DMS 273 treated with DMSO at 0.1 percent for 48 hours (cell line): Measurements from ENCODE around the gene HIVEP3.
A peak's percentile ranks its signal among the peaks of the same experiment; 100 is the strongest.

ENCODE experiments used
- DNase-seq: peaks from one replicate; lab custom pipeline; 2025; lab: John Stamatoyannopoulos, UW

HIVEP3 gene

DNA sequence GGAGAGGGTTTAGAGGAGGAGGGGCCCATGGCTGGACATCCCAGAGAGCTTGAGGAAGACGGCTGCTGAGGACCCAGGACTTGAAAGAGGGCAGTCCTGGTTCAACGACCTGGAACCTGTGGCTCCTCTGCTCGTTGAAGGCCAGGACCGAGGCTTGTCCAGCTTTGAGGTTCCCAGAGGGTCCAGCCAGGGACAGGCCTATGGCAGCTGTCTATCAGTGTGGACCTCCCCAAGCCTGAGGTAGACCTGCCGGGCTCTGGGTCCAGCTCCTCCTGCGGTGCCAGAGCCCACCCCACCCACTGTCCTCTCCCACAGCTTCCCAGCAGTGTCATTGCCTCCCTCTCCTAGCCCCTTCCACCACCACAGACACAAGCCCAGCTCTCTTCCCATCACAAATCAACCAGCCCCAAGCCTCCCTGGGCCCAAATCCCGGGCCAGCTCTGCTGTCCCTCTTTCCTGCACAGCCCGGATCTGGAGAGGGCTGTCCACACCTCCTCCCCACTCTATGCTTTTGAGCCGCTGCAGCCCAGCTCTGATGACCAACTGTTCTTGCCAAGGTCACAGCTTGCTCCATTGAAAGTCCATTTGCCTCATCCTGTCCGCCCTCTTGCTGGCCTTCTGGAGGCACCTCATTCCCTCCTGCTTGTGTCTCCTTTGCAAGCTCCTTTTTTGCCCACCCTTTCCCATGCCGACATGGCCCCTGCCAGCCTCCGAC is 385.5 kb downstream of the HIVEP3 start:
- DNase-seq, result no peak

DNA sequence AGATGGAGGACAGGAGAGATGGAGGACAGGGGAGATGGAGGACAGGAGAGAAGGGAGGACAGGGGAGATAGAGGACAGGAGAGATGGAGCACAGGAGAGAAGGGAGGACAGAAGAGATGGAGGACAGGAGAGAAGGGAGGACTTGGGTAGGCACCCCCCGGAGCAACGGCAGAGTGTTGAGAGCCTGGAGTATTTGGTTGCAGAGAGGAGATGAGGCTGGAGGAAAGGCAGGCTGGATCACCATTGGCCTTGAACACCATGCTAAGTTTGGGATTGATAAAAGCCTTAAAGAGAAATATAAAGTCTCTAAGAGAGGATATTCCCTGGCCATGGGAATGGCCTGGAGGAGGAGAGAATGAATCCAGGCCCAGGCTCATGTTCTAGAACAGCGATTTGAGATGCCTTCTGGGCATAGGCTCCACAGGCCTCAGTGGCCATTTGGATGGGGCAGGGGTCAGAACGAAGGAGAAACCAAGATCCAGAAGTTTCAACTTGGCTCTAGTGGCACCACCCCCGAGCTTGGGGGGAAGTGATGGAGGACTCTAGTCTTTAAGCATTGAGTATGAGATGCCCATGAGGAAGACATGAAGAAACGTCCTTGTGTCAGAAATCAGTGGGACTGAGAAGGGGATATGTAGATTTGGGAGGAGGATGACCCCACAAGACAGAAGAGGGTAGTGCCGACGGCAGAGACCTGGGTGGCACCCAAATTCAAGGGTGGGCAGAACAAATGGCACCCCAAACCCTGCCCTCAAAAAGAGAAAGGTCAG is 386.3 kb downstream of the HIVEP3 start:
- no peak for DNase-seq

DNA sequence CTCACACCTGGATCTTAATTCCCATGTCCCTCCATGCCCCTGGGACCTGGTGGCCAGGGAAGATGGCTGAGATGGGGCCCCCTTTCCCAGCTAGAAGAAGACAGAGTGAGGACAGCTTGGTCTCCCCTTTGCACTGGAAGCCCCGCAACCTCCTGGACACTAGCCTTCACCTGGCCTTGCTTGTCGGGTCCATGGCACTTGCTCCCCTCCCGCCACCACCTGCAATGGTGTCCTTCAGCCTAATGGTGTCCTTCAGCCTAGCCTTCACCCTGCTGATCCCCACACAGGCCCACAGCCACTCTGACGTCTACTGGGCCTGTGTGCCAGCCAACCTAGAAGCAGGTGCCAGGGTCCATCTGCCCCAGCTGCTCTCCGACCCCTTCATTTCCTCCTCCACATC is 388.3 kb downstream of the HIVEP3 start:
- no peak for DNase-seq

DNA sequence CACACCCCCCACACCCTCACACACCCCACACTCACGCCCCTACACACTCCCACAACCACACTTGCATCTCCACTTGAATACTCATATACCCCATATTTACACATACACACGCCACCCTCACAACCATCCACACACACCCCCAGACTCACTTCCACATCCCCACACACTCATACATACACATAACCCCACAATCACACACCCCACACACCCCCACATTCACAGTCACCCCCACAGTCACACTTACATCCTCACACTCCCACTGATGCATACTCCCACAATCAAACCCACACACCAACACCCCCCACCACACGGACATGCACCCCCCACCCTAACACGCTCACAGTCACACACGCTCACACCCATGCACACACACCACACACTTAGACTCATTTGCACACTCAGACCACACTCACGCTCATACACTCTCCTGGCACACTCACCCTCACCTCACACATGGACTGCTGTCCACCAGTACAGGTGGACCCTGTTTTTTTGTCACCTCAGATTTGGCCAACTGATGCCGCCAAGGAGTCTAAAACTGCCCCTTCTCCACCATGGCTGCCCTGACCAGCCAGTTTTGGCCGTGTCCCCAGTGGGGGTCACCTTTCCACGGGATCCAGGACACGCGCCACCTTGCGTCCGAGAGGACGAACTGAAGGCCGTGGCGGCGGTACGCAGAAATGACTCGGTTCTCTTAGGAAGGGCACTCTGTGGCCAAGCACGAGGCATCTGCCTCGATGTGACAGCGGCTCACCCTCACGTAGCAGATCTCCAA is 388.9 kb downstream of the HIVEP3 start:
- no peak for DNase-seq

DNA sequence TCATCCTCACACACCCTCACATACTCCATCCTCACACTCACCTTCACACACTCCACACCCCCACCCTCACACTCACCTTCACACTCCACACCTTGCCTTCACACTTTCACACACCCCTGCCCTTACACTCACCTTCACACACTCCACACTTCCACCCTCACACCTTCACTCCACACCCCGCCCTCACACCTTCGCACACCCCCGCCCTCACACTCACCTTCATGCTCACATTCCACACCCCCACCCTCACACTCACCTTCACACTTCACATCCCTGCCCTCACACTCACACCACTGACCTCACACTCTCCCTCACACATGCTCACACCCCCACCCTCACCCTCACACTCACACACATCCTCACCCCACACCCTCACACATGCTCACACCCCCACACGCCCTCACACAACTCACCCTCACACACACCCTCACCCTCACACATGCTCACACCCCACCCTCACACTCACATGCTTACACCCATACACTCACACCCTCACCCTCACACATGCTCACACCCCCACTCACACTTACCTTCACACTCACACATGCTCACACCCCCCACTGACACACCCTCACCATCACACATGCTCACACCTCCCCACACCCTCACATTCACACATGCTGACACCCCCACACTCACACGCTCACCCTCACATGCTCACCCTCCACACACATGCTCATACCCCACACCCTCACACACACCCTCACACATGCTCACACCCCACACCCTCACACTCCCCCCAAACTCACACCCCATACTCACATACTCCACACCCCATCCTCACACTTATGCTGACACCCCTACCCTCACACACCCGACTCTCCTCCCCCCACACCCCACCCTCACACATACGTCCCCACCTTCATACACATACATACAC is 389.8 kb downstream of the HIVEP3 start:
- DNase-seq, result no peak

DNA sequence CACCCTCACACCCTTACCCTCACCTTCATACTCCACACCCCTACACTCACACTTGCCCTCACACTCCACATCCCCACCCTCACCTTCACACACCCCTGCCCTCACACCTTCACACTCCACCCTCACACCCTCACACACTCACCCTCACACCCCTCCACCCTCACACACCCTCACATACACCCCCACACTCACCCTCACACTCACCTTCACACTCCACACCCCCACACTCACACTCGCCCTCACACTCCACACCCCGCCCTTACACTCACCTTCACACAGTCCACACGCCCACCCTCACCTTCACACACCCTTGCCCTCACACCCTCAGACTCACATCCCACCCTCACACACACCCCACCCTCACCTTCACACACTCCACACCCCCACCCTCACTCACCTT is 390.6 kb downstream of the HIVEP3 start:
- DNase-seq, result no peak

DNA sequence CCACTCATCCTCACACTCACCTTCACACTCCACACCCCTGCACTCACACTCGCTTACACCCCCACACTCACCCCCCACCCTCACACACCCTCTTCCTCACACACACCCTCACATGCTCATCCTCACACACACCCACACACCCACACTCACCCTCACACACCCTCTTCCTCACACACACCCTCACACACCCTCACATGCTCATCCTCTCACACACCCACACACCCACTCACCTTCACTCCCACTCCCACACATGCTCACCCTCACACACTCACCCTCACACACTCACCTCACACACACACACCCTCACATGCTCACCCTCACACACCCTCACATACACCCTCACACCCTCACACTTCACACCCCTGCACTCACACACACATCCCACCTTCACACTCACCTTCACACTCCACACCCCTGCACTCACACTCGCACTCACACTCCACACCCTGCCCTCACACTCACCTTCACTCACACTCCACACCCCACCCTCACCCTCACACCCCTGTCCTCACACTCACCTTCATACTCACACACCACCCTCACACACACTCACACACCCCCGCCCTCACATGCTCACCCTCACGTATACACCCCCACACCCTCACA is 391.7 kb downstream of the HIVEP3 start:
- DNase-seq, result no peak

DNA sequence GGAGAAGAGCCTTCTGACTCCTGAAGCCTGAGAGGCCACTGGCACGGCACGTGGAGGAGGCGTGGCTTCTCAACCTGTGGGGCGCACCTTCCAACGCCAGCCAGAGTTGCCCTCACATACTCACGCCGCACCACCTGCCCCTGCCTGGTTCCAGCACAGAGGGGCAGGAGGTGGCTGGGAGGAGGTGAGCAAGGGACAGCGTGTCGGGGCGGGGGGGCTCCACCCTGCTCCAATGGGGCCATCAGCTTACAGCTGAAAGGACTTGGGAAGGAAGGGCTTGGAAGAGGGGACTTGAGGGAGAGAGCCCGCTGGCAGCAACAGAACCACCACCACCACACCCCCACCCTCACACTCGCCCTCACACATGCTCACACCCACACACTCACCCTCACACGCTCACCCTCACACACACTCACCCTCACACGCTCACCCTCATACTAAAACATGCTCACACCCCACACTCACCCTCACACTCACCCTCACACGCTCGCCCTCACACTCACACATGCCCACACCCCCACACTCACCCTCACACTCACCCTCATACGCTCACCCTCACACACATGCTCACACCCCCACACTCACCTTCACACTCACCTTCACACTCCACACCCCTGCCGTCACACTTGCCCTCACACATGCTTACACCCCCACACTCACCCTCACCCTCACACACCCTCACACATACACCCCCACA is 392.7 kb downstream of the HIVEP3 start:
- DNase-seq, result no peak

DNA sequence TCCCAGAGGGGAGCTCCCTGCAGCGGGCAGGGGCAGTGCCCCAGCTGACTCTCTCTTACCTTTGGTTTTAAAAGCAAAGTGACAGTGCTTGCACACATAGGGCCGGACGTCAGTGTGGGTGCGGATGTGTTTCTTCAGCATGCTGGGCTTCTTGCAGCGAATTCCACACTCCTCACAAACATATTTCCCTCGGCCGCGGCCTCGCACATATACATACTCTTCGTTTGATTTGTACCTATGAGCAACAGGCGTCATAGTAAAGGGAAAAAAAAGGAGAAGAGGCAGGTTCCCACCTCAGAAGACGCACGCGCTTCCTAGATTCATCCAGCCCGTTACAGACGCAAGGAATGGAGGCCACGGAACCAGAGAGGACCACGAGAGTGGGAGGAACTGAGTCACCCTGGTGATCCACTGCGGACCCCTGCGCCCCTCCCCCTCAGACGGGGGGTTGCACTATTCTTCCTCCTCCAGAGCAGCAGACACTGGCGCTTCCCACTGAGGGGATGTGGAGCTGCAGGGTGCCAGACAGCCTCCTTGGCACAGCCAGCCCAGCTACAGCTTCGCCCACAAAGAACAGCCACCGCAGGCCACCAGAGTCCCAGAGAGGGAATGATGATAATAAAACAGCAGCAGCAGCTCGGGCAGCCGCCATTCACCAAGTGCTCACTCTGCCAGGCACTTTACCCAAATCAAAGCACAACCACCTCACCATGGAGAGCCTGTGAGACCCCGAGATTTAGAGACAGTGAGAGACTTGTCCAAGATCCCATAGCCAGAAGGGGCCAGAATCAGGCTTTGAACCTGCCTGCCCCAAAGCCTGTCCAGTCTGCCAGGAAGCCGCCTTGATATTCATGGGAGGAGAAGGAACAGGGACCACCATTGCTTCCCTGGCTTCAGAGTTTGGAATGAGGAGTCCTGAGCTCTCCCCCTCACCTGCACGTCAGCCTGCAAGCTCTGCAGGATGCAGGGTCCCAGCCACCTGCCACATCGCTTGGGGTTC is 393.7 kb downstream of the HIVEP3 start:
- no peak for DNase-seq

DNA sequence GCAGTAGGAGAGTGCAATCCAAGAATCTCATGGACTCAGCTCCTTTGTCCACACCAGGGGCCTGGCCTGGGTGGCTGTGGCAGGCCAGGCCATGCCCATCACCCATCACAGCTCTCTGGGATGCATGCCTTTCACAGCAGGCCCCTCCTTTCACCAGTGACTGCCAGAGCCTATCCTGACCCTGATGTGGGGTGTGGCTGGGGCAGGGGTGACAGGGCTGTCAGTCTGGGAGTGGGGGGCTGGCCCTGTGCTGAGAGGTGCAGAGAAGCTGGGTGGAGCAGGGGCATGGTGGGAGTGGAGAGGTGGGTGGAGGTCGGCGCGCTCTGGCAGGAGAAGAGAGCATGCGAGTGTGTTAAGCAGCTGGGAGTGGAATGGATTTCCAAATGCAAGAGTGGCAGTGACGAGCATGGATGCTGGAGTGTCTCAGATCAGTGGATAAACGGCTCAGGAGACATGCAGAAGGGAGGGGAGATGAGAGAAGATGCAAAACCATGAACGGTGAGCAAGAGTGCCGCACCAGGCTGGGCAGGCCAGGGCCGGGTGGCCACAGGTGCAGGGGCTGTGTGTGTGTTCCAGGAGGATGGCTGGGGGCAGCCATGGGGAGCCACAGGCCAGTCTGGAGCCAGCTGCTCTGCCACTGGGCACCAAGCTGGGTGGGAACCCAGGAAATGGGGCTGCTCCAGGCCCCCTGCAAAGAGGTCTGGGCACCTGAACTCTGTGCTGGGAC is 394.6 kb downstream of the HIVEP3 start:
- DNase-seq, result no peak

DNA sequence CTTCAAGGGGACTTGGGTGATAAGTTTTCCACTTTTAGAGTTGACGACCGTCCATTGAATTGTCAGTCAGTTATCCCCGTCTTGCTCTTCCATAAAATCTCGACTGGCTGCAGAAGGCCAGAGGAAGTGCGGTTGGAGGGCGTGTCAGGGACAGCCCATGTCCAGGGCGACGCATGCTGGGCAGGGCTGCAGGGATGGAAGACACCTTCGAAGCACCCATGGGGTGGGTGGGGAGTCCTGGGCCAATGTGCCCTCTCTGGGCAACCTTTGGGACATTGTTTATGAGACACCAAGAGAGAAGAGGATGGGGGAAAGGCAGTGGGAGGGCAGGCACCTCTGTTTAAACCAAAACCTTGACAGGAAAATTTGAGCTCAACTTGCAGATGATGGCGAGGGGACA is 395.7 kb downstream of the HIVEP3 start:
- DNase-seq, result no peak

DNA sequence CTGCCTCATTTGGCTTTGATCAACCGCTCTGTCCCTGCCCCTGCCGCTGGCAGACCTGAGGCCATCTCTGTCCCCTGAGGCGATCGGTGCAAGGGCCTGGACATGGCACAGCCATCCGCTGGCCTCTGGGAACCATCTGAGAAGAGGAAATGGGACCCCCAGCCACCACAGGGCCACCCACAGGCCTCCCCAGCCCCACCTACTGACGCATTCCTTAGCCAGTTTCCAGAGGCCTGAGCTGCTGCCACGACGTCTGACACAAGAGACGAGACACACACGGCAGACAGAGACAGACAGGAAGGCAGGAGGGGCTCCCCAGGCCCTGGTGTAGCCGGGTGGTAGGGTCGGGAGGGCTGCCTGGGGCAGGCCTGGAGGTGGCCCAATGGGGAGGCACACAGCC is 397.0 kb downstream of the HIVEP3 start:
- no peak for DNase-seq

DNA sequence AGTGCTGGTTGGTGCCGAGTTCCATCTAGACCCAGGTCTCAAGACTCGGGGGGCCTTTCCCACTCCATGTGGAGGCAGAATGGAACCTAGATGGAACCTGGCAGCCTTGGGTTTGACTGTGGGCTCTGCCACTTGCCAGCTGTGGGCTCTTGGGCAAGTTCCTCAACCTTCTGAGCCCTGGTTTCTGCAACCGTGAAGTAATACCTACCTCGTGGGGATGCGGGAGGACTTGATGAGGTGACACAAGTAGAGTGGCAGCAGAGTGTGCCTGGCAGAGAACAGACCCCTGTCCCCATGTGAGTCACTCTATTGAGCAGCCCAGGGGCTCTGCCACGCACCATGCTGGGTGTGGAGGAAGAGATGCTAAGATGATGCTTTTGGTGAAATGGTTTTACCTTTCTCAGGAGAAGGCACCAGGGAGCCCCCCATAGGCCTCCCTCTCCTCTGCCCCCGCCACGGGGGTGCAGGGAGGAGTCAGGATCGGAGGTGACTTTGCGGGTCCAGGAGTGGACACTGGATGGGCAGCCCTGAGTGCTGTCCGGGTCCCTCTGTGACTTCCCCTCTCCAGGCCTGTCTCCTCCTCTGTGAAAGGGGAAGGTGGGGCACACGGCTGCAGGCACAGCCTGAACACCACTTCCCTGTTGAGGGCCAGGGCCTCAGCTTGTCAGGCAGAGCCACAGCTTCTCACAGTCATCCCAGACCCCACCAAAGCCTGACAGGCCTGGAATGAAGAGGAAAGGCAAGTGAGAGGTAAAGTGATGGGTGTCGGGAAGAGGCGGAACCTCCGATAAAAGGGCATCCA is 397.6 kb downstream of the HIVEP3 start:
- DNase-seq, result no peak

DNA sequence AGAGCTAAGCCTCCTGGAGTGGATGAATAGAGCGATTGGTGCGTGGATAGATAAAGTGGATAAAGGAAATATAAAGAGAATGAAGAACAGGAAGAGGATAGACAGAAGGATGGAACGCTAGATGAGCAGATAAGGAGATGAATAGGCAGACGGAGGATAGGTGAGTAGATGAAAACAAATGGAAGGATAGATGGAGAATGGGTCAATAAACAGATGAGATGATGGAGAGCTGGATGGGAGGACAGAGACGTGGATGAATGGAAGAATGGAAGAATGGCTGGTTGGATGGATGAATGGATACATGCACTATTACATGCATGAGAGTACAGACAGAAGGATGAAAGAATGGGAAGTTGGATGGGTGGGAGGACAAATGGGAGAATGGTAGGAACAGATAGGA is 399.1 kb downstream of the HIVEP3 start:
- DNase-seq, result no peak

DNA sequence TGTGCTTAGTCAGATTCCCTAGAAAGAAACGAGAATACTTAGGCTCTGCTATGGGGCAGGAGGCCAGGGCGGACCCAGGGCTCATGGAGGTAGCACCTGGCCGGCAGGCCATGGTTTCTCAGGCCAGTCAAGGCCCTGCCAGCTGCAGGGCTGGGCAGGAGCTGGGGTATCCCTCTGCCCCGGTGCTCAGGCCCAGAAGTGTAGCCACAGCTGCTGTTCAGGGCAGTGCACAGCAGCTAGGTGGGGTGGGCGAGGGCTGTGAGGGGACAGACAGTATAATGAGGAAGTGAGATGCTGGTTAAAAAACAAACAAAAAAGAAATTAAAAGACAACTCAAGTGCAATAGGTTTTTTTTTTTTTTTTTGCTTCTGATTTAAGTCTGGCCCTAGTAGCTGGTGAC is 400.3 kb downstream of the HIVEP3 start:
- no peak for DNase-seq

DNA sequence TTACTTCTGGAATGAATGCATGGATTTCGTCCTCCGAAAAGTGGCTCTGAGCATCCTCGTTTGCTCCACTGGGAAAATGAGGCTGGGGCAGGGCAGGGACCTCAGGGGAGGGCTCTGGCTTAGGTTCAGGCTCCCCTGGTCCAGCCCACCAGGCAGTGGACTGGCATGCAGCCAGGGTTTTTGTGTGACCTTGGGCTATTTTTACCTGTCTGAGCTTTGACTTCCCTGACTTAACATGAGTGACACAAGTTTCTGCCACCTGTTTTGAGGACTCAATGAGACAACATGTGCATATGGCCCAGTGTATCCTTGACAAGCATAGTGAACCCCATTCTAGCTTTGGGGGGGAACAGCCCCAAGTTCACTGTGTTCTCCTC is 401.7 kb downstream of the HIVEP3 start:
- DNase-seq, result no peak

DNA sequence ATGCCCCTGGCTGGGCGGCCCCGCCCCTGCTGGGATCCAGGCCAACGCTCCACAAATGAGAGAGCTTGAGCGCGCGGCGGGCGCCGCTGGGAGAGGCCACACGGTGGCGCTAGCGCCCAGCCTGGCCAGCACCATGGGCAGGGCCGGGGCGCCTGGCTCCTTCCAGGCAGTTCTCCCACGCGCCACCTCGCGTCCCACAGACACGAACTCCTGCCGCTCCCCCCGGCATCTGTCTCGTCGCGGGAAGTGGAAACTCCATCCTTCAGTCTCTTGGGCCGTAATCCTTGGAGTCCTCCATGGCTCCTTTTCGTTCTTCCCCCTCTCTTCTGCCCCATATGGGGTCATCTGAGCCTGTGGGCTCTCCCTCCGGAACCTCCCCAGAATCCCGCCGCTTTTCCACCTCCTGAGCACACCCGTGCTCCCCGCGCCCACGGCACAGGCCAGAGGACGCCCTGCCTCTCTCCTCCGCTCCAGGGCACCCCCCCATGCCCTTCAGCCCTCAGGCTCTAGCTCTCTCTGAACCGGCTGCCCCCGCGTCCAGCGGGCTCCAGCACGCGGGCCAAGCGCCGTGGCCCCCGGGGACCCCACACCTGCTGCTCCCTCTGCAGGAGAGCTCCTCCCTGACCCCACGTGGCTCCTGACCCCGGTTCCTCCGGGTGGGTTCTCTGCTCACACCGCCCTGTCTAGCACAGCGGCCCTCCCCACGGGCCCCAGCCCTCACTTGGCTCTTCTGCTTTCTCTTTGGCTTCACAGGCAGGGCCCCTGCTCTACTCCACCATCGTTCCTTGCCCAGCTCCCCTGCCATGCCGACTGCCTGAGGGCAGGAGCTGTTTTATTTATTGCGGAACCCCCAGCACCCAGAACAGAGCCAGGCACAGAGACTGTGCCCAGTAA is 402.3 kb downstream of the HIVEP3 start:
- DNase-seq, result peak; percentile 40
